Keratinocyte (primary cell): ENCODE measurements around the gene ARHGEF2. TPM values are rescaled to one million over a fixed set of nuclear protein-coding genes. Genes with fewer than 3 reads are reported as not detected.

ENCODE experiments used
- DNase-seq: peaks from one replicate; pipeline ENCODE4 v3.0.0-alpha.2; 2011; ENCODE audit warnings: low read depth, missing footprints, low spot score
- FAIRE-seq: peaks from 2 replicates; lab custom pipeline; 2011; peaks lifted over from hg19 to GRCh38; lab: Jason Lieb, UNC
- H2AFZ ChIP-seq: 2 replicates; pipeline ENCODE4 v1.6.0; 2012; ENCODE audit warnings: low read length, control low read depth, inconsistent platforms; ENCODE audit not compliant: control insufficient read depth
- H3K27ac ChIP-seq: 2 replicates; pipeline ENCODE4 v1.5.1; 2011; ENCODE audit warnings: low read length; ENCODE audit not compliant: control insufficient read depth, insufficient read depth
- H3K27me3 ChIP-seq: 3 replicates; pipeline ENCODE4 v1.6.0; 2011; ENCODE audit warnings: low read length; ENCODE audit not compliant: control insufficient read depth, insufficient read depth; ENCODE audit errors: extremely low read depth
- H3K36me3 ChIP-seq, 2 experiments: 2 replicates in 1 of 2; 3 replicates in 1 of 2; pipeline ENCODE4 v1.5.1; 2011; ENCODE audit warnings: low read length in 2 of 2, mild to moderate bottlenecking in 1 of 2; ENCODE audit not compliant: control insufficient read depth in 2 of 2, insufficient read depth in 2 of 2; ENCODE audit errors: extremely low read depth in 1 of 2
- H3K4me1 ChIP-seq: 3 replicates; pipeline ENCODE4 v1.5.1; 2011; ENCODE audit warnings: low read length; ENCODE audit not compliant: control insufficient read depth, insufficient read depth; ENCODE audit errors: extremely low read depth
- H3K4me2 ChIP-seq: 3 replicates; pipeline ENCODE4 v1.6.0; 2011; ENCODE audit warnings: low read depth, low read length; ENCODE audit not compliant: control insufficient read depth, insufficient read depth; ENCODE audit errors: extremely low read depth
- H3K4me3 ChIP-seq, 3 experiments: fragments of 200-600 bp in 1 of 3; sonication (generic) in 1 of 3; 2 replicates in 2 of 3; 3 replicates in 1 of 3; pipeline ENCODE4 v1.5.1; 2011 to 2016; ENCODE audit warnings: low read length in 3 of 3, mild to moderate bottlenecking in 3 of 3, control low read depth in 2 of 3, inconsistent platforms in 1 of 3, low read depth in 1 of 3, mixed read lengths in 1 of 3, mixed run types in 1 of 3, moderate library complexity in 1 of 3; ENCODE audit not compliant: control insufficient read depth in 2 of 3, insufficient read depth in 2 of 3; ENCODE audit errors: extremely low read depth in 1 of 3
- H3K79me2 ChIP-seq: 2 replicates; pipeline ENCODE4 v1.6.0; 2012; ENCODE audit warnings: low read length; ENCODE audit not compliant: control insufficient read depth, insufficient read depth
- H3K9ac ChIP-seq: 3 replicates; pipeline ENCODE4 v1.6.0; 2011; ENCODE audit warnings: low read length; ENCODE audit not compliant: control insufficient read depth, insufficient read depth; ENCODE audit errors: extremely low read depth
- H3K9me1 ChIP-seq: 3 replicates; pipeline ENCODE4 v1.6.0; 2011; ENCODE audit warnings: low read length; ENCODE audit not compliant: control insufficient read depth, insufficient read depth; ENCODE audit errors: extremely low read depth
- H3K9me3 ChIP-seq: 2 replicates; pipeline ENCODE4 v1.5.1; 2012; ENCODE audit warnings: low read depth, low read length; ENCODE audit not compliant: control insufficient read depth
- H4K20me1 ChIP-seq: 3 replicates; pipeline ENCODE4 v1.6.0; 2011; ENCODE audit warnings: low read length; ENCODE audit not compliant: control insufficient read depth, insufficient read depth; ENCODE audit errors: extremely low read depth
- CTCF ChIP-seq, 3 experiments: IDR thresholded peaks in 1 of 3; conservative IDR thresholded peaks in 1 of 3; optimal IDR thresholded peaks in 1 of 3; 2 replicates in 2 of 3; 3 replicates in 1 of 3; pipeline versions ENCODE3 to v1.5.1; 2011; ENCODE audit warnings: low read length in 3 of 3, mild to moderate bottlenecking in 3 of 3, moderate library complexity in 2 of 3, control low read depth in 1 of 3, inconsistent platforms in 1 of 3; ENCODE audit not compliant: insufficient read depth in 2 of 3; ENCODE audit errors: extremely low read depth in 1 of 3
- EZH2 ChIP-seq: IDR thresholded peaks from one replicate; pipeline ENCODE4 v1.6.1; 2012; ENCODE audit warnings: inconsistent platforms, mild to moderate bottlenecking, low read length, moderate library complexity
- dilution Hi-C: fragments of 300-500 bp; cut with MboI; formaldehyde crosslinking; loops from one replicate; pipeline ENCODE4 v1.7.0; 2020; ENCODE audit warnings: low sequenced_read_pairs; ENCODE audit not compliant: extremely low pct_ligation_motif_present
- polyA plus RNA-seq, 5 experiments: library from polyadenylated mRNA; depleted of rRNA in 3 of 5; stranded (reverse) in 3 of 5; stranded (forward) in 1 of 5; unstranded in 1 of 5; fragments of >200 nt; gene quantifications; 1 replicate in 1 of 5; 2 replicates in 3 of 5; 3 replicates in 1 of 5; pipeline versions ENCODE4 v1.2.1 to v1.2.3, GENCODE V29; 2011 to 2012; ENCODE audit warnings: missing spikeins in 2 of 5, low read depth in 1 of 5, low replicate concordance in 1 of 5

The ARHGEF2 gene
- polyA plus RNA-seq, 1 donor (not counting 4 experiments of a cell fraction or from before 2014, with no cell fraction given) = 38.7 TPM

- Histone ChIP-seq H3K27me3 (no peaks in the 10 kb centered on the region), H3K27ac (no peak overlapping the region), H3K4me1 (no peaks in the 10 kb centered on the region), H3K9me1 (no peaks in the 10 kb centered on the region), H3K9ac (no peak overlapping the region), H3K9me3 (no peaks in the 10 kb centered on the region), H3K4me2 (no peak overlapping the region), H4K20me1 (no peaks in the 10 kb centered on the region), H3K36me3 (peaks cover 33 to 43% of the 10 kb centered on the region in 2 experiments), H2AFZ (no peak overlapping the region), H3K79me2 (no peaks in the 10 kb centered on the region), H3K4me3 (no peak overlapping the region)
- no peak for FAIRE-seq
- DNase-seq = no peak
- dilution Hi-C loops = no loop called here
- TF ChIP-seq CTCF (optimal IDR thresholded peaks at IDR 0.05 in 1 of 3, IDR thresholded peaks at IDR 0.05 in 1 of 3, conservative IDR thresholded peaks at IDR 0.05 in 1 of 3; ENCODE audit: extremely low read depth in 1 of 3, insufficient read depth in 2 of 3, low read length in 3 of 3) (no peak), EZH2 (no peak)
Measured at GRCh38 chr1:155952505-155952890, 25.8 kb downstream of the ARHGEF2 start.

GRCh38 chr1:155951753-155952504, 26.4 kb downstream of the ARHGEF2 start:
- H3K9me3 ChIP-seq = no peaks in the 10 kb centered on the region
- no peak overlapping the region for H3K4me3 ChIP-seq
- H3K4me2 ChIP-seq = no peak overlapping the region
- no peaks in the 10 kb centered on the region for H3K79me2 ChIP-seq
- dilution Hi-C loops = no loop called here
- no peaks in the 10 kb centered on the region for H3K27me3 ChIP-seq
- no peak overlapping the region for H3K27ac ChIP-seq
- H4K20me1 ChIP-seq = no peaks in the 10 kb centered on the region
- H3K9ac ChIP-seq = no peak overlapping the region
- no peaks in the 10 kb centered on the region for H3K9me1 ChIP-seq
- H2AFZ ChIP-seq = no peak overlapping the region
- no peaks in the 10 kb centered on the region for H3K4me1 ChIP-seq
- DNase-seq = no peak
- TF ChIP-seq EZH2 (no peak), CTCF (optimal IDR thresholded peaks at IDR 0.05 in 1 of 3, IDR thresholded peaks at IDR 0.05 in 1 of 3, conservative IDR thresholded peaks at IDR 0.05 in 1 of 3; ENCODE audit: extremely low read depth in 1 of 3, insufficient read depth in 2 of 3, low read length in 3 of 3) (no peak)
- FAIRE-seq = no peak
- H3K36me3 ChIP-seq = peaks cover 33 to 43% of the 10 kb centered on the region in 2 experiments
